ENCODE measurements around the gene EME2.
A peak's percentile ranks its signal among the peaks of the same experiment; 100 is the strongest.

The EME2 gene

DNA sequence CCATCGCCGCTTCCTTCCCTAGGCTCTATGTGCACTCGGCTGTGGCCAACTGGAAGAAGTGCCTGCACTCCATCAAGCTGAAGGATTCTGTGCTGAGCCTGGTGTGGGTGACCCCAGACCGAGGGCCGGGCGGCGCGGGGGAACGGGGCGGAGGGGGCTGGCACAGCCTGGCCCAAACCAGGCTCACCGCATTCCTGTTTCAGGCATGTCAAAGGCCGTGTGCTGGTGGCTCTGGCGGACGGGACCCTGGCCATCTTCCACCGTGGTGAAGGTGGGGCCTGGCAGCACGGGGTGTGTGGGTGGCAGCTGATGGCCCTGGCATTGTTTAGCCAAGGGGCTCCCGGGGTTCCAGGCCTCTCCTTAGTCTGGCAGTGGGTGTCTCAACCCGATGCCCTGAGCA lies 5.9 kb upstream of the EME2 start:
- no peak for DNase-seq (ENCODE audit: low read depth in 2 of 2)

DNA sequence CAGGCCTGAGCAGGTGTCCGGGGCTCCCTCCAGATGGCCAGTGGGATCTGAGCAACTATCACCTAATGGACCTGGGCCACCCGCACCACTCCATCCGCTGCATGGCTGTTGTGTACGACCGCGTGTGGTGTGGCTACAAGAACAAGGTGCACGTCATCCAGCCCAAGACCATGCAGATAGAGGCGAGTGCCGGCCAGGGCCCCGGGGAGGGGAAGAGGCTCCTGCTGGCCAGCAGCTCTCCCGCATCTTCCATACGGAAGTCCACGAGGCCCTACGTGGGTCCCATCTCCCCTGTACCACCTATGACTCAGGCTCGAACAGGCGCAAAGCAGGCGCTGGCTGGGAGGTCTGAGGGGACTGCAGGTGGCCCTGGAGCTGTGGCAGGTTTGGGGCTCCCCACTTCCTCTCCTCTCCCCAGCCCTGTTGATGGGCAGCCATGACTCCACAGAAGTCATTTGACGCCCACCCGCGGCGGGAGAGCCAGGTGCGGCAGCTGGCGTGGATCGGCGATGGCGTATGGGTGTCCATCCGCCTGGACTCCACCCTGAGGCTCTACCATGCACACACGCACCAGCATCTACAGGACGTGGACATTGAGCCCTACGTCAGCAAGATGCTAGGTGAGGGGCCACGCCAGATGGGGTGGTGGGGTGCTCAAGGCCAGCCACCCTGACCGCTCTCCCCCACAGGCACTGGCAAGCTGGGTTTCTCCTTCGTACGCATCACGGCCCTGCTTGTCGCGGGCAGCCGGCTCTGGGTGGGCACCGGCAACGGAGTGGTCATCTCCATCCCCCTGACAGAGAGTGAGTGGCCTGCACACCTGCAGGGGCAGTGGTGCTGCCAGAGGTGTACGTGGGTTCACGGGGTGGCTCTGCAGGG lies 5.3 kb upstream of the EME2 start:
- DNase-seq (ENCODE audit: low read depth in 2 of 2) = no peak

DNA sequence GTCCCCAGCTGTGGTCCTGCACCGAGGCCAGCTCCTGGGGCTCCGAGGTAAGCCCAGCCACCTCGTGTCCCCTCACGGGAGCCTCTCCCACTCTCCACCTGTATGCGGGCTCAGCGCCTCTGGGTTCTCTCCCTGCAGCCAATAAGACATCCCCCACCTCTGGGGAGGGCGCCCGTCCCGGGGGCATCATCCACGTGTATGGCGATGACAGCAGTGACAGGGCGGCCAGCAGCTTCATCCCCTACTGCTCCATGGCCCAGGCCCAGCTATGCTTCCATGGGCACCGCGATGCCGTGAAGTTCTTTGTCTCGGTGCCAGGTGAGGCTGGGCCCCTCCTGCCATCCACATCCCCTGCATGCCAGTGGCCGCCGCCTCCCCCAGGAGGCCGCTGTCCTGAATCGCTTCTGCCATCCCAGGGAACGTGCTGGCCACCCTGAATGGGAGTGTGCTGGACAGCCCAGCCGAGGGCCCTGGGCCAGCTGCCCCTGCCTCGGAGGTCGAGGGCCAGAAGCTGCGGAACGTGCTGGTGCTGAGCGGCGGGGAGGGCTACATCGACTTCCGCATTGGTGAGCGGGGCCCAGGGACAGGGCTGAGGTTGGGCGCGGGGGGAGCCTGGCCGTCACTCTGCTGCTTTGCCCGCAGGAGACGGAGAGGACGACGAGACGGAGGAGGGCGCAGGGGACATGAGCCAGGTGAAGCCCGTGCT lies 4.4 kb upstream of the EME2 start:
- no peak for DNase-seq (ENCODE audit: low read depth in 2 of 2)

DNA sequence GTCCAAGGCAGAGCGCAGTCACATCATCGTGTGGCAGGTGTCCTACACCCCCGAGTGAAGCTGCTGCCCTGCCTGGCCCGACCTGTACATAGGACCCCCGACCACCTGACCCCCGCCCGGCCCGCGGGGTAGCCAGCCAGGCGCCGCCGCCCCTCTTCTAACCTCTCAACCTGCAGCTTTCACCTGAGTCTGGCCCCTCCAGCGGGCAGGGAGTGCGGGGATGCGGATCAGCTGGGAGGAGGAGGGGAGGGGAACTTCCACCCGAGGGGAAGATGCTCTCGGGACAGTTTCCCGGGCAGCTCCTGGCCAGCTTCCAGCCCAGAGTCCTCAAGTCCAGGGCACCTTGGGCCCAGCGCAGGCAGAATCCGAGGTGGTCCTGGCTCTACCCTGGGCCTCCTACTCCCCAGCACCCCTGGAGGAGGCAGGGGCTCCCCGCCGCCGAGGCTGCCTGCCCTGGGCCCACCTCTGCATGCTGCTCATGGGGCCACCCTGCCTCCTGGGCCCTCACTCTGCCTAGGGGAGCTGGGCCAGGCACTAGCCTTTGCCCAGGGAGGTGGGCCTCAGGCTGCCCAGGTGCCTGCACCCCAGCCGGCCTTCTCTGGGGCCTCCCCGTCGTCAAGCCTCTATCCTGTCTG lies 3.7 kb upstream of the EME2 start:
- no peak for DNase-seq (ENCODE audit: low read depth in 2 of 2)

DNA sequence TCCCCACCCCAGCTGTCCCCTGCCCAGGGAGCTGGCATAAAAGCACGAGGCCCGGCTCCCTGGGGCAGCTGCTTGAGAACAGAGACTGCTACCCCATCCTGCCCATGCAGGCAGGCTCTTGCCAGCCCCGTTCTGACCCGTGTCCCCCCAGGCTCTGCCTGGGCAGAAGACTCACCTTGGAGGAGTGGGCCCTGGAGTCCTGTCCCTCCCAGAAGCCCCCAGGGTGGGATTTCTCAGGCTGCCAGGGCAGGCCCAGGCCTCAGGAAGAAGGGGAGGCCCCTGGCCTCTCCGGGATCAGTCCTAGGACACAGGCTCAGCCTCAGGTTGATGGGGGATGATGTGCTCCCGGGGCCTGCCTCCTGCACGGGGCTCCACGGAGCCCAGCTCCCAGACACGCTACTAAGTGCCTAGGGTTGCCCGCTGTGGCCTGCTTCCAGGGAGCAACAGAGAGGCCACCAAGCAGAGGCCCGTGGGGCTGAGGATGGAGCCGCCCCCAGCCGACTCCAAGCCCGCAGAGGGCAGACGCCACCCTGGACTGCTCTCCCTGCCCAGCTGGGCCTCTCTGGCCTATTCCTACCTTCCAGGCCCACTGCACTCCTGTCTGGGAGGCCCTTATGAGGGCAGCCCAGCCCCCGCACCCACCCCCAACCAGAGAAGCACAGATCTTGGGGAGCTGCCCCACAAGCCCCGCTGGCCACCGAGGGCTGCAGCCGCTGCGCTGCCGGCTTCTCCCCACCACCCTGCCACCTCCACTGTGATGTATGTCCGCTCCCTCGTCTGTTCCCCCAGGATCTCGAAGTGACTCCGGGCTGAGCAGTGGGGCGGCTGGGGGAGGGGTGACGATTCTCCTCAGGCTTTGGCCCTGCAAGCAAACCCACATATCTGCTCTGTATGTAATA lies 3.0 kb upstream of the EME2 start:
- no peak for DNase-seq (ENCODE audit: low read depth in 2 of 2)

DNA sequence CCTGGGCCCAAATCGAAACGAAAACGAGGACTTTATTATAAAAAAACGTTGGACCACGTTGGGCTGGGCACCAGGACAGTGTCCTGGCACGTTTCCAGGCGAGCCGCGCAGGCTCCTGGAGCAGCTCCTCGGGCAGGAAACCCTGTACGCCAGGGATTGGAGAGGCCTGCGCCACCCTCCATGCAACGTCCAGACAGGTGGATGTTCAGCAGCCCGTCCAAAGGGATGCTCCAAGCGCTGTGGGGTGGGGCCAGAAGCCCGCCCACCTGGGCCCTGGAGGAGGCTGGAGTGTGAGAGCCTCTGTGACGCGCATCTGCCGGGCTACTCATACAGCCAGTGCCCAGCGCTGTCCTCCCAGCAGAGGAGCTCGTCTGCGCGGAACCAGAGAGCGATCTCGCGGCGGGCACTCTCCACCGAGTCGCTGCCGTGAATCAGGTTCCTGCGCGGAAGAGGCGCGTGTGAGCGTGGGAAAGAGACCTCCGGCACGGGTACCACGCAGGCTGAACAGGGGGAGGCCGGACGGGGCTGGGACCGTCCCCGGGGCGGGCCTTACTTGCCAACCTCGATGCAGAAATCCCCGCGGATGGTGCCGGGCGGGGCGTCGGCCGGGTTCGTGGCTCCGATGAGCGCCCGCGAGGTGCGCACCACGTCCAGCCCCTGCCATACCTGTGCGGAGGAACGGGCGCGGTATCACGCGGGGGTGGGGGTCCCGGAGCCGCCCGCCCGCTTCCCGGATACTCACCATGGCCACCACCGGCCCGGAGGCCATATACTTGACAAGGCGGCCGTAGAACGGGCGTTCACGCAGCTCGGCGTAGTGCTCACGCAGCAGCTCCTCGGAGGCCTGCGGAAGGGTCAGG lies 2.1 kb upstream of the EME2 start:
- DNase-seq (ENCODE audit: low read depth in 2 of 2) = peak; percentile 17 to 61

DNA sequence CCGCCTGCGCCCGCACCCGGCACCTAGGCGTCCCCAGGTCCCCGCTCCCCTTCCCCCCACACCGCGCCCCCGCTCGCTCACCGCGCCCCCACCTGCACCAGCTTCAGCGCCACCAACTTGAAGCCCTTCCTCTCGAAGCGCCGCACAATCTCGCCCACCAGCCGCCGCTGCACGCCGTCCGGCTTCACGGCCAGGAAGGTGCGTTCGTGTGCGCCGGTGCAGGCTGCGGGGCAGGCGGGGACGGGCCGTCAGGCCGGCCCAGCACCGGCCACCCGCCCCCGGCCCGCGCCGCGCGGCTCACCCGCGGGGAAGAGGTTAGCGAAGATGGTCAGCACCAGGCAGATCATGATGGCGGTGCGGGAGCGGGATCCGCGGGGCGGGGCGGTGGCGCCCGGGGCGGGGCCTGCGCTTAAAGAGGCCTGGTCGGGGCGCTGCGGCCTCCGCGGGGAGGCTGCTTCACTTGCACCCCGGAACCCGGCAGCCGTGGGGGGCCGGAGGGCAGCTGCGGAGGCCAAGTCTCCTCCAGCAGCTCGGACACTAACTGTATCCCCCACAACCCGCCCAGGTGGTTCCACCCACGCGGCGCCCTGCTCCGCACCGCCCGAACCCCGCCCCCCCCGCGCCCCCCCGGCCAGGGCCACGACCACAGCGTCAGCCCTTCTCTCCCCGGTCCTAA lies 1.3 kb upstream of the EME2 start, which contains the start of gene NME3:
Gene NME3, minus strand, starts transcription at position 356 of the 676 bp plus-strand sequence. Its CDS starts 9 bp downstream, at position 347.
- DNase-seq (ENCODE audit: low read depth in 2 of 2) = peak; percentile 70 to 73

DNA sequence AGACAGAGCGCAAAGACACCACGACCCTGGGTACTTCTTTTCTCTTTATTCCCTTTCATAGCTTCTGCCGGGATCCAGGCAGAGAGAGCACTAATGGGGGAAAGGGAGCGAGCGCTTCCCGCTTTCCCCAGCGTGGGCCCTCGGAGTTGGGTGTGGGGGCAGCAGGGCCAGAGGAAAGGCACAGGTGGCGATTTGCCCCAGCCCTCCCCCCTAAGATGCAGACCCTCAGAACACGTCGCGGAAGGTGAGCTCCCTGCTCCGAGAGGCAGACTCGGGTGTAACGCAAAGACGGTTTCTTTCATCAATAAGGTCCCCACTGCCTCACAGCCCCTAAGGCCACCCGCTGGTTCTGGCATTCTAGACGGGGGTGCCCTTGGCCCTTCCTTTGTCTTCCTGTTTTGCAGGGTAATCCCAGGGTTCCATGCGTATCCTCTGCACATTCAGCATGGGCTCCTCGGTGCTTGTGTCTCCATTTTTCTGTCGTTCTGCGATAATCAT lies 697 bp upstream of the EME2 start:
- no peak for DNase-seq (ENCODE audit: low read depth in 2 of 2)

DNA sequence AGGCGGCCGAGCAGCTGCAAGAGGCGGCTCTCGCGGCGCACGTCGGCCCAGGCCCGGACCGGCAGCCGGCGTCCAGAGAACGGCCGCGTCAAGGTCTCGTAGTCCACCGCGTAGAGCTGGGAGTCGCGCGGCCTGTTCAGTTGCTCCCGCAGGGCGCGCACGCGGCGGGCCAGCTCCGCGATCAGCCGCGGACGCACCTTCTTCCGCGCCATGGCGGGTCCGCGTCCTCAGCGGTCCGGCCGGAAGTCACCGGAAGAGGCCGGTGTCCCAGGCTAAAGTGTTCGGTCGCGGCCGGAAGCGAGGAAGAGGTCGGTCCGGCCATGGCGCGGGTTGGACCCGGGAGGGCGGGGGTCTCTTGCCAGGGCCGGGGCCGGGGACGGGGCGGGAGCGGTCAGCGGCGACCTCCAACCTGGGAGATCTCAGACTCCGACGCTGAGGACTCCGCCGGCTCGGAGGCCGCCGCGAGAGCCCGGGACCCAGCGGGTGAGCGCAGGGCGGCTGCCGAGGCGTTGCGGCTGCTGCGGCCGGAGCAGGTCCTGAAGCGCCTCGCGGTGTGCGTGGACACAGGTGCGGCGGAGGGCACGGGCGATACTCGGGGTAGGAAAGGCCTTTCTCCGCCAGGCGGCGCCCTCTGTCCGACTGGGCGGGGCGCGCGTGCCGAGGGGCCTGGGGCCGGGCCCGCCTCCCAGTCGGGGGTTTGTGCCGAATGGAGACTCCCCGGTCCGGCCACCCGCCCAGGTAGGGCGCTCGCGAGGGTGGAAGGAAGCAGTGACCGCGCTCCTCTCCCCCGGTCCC lies 495 bp downstream of the EME2 start, which contains the start of gene MRPS34:
Gene MRPS34, minus strand, starts transcription at position 227 of the 795 bp plus-strand sequence. Its CDS starts 15 bp downstream, at position 212.
- peak; percentile 71 to 76 for DNase-seq (ENCODE audit: low read depth in 2 of 2)

DNA sequence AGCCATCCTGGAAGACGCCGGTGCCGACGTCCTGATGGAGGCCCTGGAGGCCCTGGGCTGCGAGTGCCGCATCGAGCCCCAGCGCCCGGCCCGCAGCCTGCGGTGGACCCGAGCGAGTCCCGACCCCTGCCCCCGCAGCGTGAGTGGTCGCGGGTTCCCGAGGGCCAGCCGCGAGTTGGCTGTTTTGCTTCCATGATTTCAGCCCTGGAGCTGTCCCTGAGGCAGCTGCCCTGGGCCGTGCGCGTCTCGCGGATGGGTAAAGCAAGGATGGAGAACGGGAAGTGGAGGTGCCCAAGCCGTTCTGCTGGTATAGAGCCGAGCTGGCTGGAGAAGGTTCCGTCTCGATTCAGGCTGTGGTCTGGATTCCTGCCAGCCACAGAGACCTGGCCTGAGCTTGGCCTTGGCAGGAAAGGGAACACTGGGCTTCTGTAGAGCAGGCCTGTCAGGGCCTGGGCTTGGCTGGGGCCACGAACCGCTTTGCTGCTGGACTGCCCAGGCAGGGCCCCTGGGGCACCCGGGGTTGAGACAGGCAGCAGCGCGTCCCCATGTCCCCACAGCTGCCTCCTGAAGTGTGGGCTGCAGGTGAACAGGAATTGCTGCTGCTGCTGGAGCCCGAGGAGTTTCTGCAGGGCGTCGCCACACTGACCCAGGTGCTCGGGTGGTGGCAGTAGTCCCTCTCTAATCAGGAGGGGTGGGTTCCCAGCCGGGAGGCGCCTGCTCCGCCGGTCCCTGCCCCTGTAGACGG lies 1.3 kb downstream of the EME2 start:
- DNase-seq (ENCODE audit: low read depth in 2 of 2) = no peak

DNA sequence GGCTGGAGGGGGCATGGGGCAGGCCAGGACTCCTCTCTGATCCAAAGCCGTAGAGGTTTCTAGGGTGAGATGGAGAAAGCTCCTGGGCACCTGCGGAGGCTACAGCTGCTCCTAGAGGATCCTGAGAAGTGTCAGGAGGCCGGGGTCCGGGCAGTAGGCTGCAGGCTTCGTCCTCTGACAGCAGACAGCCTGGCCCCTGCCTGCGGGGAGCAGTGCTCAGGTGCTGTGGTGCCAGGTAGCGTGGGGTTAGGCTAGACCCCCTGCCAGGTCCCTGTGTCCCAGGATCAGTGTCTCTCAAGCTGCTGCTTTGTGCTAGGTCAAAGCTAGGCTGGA lies 1.8 kb downstream of the EME2 start:
- no peak for DNase-seq (ENCODE audit: low read depth in 2 of 2)

DNA sequence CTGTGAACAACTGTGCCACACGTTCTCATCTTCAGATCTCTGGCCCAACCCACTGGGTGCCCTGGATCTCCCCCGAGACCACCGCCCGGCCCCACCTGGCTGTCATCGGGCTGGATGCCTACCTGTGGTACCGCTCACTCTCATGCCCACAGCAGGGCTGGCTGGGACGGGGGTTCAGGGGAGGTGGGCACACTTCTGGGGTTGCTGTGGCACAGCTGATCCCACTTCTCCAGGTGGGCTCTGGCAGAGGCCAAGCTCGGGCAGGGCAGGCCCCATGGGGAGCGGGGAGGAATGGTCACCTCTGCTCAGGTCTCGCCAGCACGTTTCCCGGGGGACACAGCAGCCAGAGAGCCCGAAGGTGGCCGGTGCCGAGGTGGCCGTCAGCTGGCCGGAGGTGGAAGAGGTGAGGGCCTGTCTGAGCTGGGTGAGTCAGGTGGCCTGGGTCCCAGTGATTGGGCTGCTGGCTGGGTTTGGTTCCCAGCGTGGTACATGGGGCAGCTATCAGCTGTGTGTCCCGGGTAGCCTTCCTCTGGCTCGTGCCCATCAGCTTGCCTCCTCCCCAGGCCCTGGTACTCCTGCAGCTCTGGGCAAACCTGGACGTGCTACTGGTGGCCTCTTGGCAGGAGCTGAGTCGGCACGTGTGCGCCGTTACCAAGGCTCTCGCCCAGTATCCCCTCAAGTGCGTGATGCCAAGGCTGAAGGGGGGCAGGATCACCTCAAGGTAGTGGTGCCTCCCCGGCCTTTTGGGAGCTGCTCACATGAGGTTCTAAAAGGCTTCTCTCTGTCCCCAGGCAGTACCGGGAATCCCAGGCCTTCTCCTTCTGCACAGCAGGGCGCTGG lies 2.6 kb downstream of the EME2 start:
- no peak for DNase-seq (ENCODE audit: low read depth in 2 of 2)

DNA sequence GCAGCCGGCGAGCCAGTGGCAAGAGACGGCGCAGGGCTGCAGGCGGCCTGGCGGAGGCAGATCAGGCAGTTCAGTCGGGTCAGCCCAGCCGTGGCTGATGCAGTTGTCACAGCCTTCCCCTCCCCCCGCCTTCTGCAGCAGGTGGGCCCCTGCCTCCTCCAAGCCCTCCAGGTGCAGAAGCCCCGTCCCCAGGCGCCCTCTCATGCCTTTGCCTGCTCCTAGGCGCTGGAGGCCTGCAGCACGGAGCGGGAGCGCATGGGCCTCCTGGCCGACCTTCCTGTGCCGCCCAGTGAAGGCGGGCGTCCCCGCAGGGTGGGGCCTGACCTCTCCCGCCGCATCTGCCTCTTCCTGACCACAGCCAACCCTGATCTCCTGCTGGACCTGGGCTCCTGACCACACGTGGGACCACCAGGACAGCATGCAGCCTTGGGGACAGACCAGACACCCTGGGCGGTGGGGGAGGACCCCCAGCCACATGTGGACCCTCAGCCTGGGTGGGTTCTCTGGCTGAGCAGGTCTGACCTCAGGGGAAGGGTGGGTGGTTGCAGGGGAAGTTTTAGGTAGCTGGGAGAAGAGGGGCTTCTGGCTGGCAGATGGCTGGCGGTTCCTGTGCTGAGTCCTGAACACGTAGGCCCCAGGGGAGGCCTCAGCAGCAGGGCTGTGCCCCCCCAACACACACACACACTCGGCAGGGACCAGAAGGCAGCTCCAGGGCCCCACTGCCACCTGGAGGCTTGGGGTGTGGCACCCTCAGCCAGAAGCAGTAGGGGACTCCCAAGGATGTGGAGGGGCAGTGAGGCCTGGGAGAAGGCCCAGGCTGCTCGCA lies 3.4 kb downstream of the EME2 start:
- DNase-seq (ENCODE audit: low read depth in 2 of 2) = no peak

DNA sequence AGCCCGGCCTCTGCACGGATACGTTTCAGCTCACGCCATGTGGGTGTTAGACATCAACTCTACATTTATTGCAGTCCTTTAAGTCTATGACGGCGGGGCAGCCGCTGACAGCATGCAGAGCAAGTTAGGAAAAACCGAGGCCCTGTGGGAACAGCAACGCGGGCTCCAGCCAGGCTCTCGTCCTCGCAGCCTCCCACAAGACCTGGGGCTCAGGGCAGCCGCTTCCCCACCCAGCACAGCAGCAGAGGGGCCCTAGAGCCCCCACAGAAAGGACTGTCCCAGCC lies 4.0 kb downstream of the EME2 start:
- no peak for DNase-seq (ENCODE audit: low read depth in 2 of 2)

DNA sequence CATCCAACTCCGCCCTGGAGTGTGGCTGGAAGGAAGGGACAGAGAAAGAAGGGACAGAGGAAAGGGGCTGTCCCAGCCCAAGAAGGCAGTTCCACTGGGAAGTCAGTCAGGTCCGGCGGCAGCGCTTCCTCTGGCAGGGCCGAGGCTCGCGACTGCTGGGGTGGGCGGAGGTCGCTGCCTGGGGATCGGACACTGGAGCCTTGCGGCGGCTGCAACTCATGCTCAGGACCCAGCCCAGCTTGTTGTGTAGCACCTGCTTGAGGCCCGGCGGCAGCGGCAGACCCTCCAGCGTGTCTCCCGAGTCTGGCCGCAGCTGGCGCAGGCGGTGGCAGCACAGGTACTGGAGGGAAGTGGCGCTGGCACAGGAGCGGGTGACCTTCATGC lies 4.4 kb downstream of the EME2 start:
- DNase-seq (ENCODE audit: low read depth in 2 of 2) = no peak

DNA sequence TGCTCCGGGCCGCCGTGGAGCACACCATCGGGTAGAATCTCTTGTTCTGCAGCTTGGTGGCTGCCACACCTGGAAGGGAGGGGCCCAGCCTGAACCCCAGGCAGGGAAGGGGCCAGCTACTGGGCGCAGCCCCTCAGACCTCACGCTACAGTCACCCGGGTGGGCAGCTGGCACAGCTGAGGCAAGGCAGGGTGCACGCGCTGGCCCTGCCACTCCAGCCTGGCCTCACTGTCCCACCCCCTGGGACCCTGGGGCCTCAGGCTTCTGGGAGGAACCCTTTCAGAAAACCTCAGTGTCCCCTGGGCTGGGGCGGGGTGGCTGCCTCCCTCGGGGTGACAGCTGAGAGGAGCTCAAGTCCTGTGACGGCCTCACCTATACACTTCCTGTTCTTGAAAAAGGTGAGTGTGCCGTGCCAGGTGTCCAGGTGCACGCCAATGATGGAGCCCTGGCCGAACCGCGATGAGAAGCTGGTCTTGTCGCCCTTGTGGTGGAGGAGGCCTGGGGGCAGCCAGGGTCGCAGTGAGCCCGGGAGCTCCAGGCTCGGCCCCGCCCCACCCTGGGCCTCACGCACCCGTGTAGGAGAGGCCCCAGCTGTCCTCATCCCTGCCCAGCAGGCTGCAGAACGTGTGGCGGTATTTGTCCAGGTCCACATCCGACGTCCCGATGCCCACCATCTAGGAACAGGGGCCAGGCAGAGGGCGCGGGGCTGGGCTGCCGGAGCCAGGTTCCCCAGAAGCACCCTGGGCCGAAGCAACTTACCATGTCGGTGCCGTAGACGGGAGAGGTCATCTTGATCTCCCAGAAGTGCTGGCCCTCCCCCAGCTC lies 5.0 kb downstream of the EME2 start:
- no peak for DNase-seq (ENCODE audit: low read depth in 2 of 2)

Data from stimulated activated CD8-positive, alpha-beta memory T cell treated with anti-CD3 and anti-CD28 coated beads, Interleukin-15, amount 100 ng/mL, for 48 hours (primary cell).